Measurements from ENCODE around the gene ARHGEF7. TPM values are rescaled to one million over a fixed set of nuclear protein-coding genes. Genes with fewer than 3 reads are reported as not detected.

Gene ARHGEF7
- total RNA-seq, 1 donor from 2014 or later: 95.7 TPM

GRCh38 chr13:111344471-111345191 lies 229.5 kb downstream of the ARHGEF7 start:
- ChIA-PET POLR2A (no interaction called here), CTCF (no interaction called here)
- ATAC-seq (ENCODE audit: low read depth) (no peak), DNase-seq (no peak)
- intact Hi-C loops (cut with micrococcal nuclease): no loop called here
- peaks cover 3% of the 10 kb centered on the region for H3K27me3 Mint-ChIP-seq
- no peak for TF ChIP-seq CTCF (IDR thresholded peaks at IDR 0.05)
- H3K36me3 Mint-ChIP-seq (ENCODE audit: low read depth): peaks cover 1% of the 10 kb centered on the region
- no peak overlapping the region for H3K27ac Mint-ChIP-seq
- H3K4me3 Mint-ChIP-seq: no peak overlapping the region
- no peaks in the 10 kb centered on the region for H3K9me3 Mint-ChIP-seq
- H3K4me1 Mint-ChIP-seq: no peaks in the 10 kb centered on the region

- Mint-ChIP-seq H3K4me3 (no peak overlapping the region), H3K36me3 (ENCODE audit: low read depth) (no peaks in the 10 kb centered on the region), H3K27me3 (peaks cover 3% of the 10 kb centered on the region), H3K9me3 (no peaks in the 10 kb centered on the region), H3K27ac (no peak overlapping the region), H3K4me1 (no peaks in the 10 kb centered on the region)
- no peak for DNase-seq
- ChIA-PET CTCF (no interaction called here), POLR2A (no interaction called here)
- intact Hi-C loops (cut with micrococcal nuclease): no loop called here
- no peak for TF ChIP-seq CTCF (IDR thresholded peaks at IDR 0.05)
- no peak for ATAC-seq (ENCODE audit: low read depth)
Observed at GRCh38 chr13:111345682-111346081, 230.6 kb downstream of the ARHGEF7 start.

- Mint-ChIP-seq H3K4me1 (no peaks in the 10 kb centered on the region), H3K9me3 (no peaks in the 10 kb centered on the region), H3K27ac (no peak overlapping the region), H3K36me3 (ENCODE audit: low read depth) (no peaks in the 10 kb centered on the region), H3K27me3 (peaks cover 3% of the 10 kb centered on the region), H3K4me3 (no peak overlapping the region)
- intact Hi-C loops (cut with micrococcal nuclease): no loop called here
- no peak for ATAC-seq (ENCODE audit: low read depth)
- no peak for DNase-seq
- ChIA-PET POLR2A (no interaction called here), CTCF (no interaction called here)
- no peak for TF ChIP-seq CTCF (IDR thresholded peaks at IDR 0.05)
Observed at GRCh38 chr13:111346101-111346680, 231.1 kb downstream of the ARHGEF7 start.

GRCh38 chr13:111347438-111347837 lies 232.3 kb downstream of the ARHGEF7 start:
- Mint-ChIP-seq H3K27me3 (peaks cover 3% of the 10 kb centered on the region), H3K36me3 (ENCODE audit: low read depth) (no peaks in the 10 kb centered on the region), H3K9me3 (peaks cover 3% of the 10 kb centered on the region), H3K4me1 (no peaks in the 10 kb centered on the region), H3K27ac (no peak overlapping the region), H3K4me3 (no peak overlapping the region)
- POLR2A ChIA-PET: no interaction called here
- no peak for TF ChIP-seq CTCF (IDR thresholded peaks at IDR 0.05)
- ATAC-seq (ENCODE audit: low read depth) (no peak), DNase-seq (no peak)
- intact Hi-C loops (cut with micrococcal nuclease): no loop called here
- CTCF ChIA-PET: no interaction called here

GRCh38 chr13:111353508-111353907 lies 238.4 kb downstream of the ARHGEF7 start:
- no peaks in the 10 kb centered on the region for H3K36me3 Mint-ChIP-seq (ENCODE audit: low read depth)
- no peaks in the 10 kb centered on the region for H3K4me1 Mint-ChIP-seq
- intact Hi-C loops (cut with micrococcal nuclease): no loop called here
- no peak for DNase-seq
- ATAC-seq (ENCODE audit: low read depth): no peak
- peaks cover 3% of the 10 kb centered on the region for H3K27me3 Mint-ChIP-seq
- no peak overlapping the region for H3K27ac Mint-ChIP-seq
- CTCF ChIA-PET: no interaction called here
- peaks cover 3% of the 10 kb centered on the region for H3K9me3 Mint-ChIP-seq
- H3K4me3 Mint-ChIP-seq: no peak overlapping the region
- no peak for TF ChIP-seq CTCF (IDR thresholded peaks at IDR 0.05)
- POLR2A ChIA-PET: no interaction called here

Measured in activated B cell treated with CpG ODN at 0.5 μM for 24 hours (primary cell).